HG03558 (cell line): ENCODE data around the gene ZNF260.
"Not testable (repeated sequence)": the region's sequence is repeated elsewhere in the genome, so short reads cannot be mapped to it uniquely, and the experiment has no call there.

Experiments used
- ATAC-seq: cut with Tn5 transposase; IDR thresholded peaks from one replicate; pipeline ENCODE4 v1.9.1; 2021; ENCODE audit warnings: moderate number of reproducible peaks; ENCODE audit not compliant: unreplicated experiment; ENCODE audit errors: extremely low read depth

Gene ZNF260

GRCh38 chr19:36528194-36528920 lies at the start of gene ZNF260:
TSS of gene ZNF260 (minus strand) at chr19:36528271. CDS start at chr19:36515238, 13,033 bp downstream.
- peak; percentile 58 for ATAC-seq

- ATAC-seq, result no peak
These were observed 49.4 kb upstream of the ZNF260 start for GRCh38 chr19:36577271-36577996.

- no peak for ATAC-seq
These were observed 46.7 kb upstream of the ZNF260 start for GRCh38 chr19:36574741-36575140.

- no peak for ATAC-seq
These were observed 46.0 kb upstream of the ZNF260 start for GRCh38 chr19:36573895-36574720.

GRCh38 chr19:36573020-36573894 lies 45.2 kb upstream of the ZNF260 start, which contains the start of gene ZNF529:
TSS of gene ZNF529 (minus strand) at chr19:36573292. CDS start at chr19:36572346, 946 bp downstream.
- ATAC-seq, result peak; percentile 71

GRCh38 chr19:36572593-36573019 lies 44.5 kb upstream of the ZNF260 start:
- ATAC-seq, result no peak

GRCh38 chr19:36564391-36564790 lies 36.3 kb upstream of the ZNF260 start:
- no peak for ATAC-seq

- ATAC-seq, result no peak
These were observed 19.1 kb upstream of the ZNF260 start for GRCh38 chr19:36547001-36547732.

- ATAC-seq, result peak; percentile 15
These were observed 949 bp upstream of the ZNF260 start for GRCh38 chr19:36528921-36529518.

- ATAC-seq, result no peak
These were observed 238 bp downstream of the ZNF260 start for GRCh38 chr19:36527873-36528193.

GRCh38 chr19:36527341-36527740 lies 730 bp downstream of the ZNF260 start:
- no peak for ATAC-seq

GRCh38 chr19:36526581-36526980 lies 1.5 kb downstream of the ZNF260 start:
- ATAC-seq, result no peak

- no peak for ATAC-seq
These were observed 3.5 kb downstream of the ZNF260 start for GRCh38 chr19:36524617-36525016.

GRCh38 chr19:36514012-36514612 lies 14.0 kb downstream of the ZNF260 start:
- no peak for ATAC-seq

GRCh38 chr19:36508325-36508724 lies 19.7 kb downstream of the ZNF260 start:
- ATAC-seq, result no peak

- no peak for ATAC-seq
These were observed 26.1 kb downstream of the ZNF260 start for GRCh38 chr19:36501973-36502372.

- ATAC-seq, result no peak
These were observed 31.1 kb downstream of the ZNF260 start for GRCh38 chr19:36497001-36497400.

- not testable (repeated sequence) for ATAC-seq
These were observed 35.2 kb downstream of the ZNF260 start for GRCh38 chr19:36492689-36493453.
